T47D (cell line): Measurements from ENCODE around the gene ARHGAP29.

ENCODE experiments used
- DNase-seq, 2 experiments: peaks; one replicate each; pipeline versions ENCODE4 v3.0.0 to v3.0.0-alpha.2; 2011 to 2012; ENCODE audit warnings: low read depth in 1 of 2, low spot score in 1 of 2
- JUND ChIP-seq: IDR thresholded peaks from 2 replicates; pipeline ENCODE4 v1.6.1; 2012; ENCODE audit warnings: low read depth
- in situ Hi-C: cut with HindIII; loops from 2 replicates; pipeline ENCODE4 v1.10.0; 2016; ENCODE audit warnings: low sequenced_read_pairs, low pct_unique_long_range_greater_than_20kb

The ARHGAP29 gene

DNA sequence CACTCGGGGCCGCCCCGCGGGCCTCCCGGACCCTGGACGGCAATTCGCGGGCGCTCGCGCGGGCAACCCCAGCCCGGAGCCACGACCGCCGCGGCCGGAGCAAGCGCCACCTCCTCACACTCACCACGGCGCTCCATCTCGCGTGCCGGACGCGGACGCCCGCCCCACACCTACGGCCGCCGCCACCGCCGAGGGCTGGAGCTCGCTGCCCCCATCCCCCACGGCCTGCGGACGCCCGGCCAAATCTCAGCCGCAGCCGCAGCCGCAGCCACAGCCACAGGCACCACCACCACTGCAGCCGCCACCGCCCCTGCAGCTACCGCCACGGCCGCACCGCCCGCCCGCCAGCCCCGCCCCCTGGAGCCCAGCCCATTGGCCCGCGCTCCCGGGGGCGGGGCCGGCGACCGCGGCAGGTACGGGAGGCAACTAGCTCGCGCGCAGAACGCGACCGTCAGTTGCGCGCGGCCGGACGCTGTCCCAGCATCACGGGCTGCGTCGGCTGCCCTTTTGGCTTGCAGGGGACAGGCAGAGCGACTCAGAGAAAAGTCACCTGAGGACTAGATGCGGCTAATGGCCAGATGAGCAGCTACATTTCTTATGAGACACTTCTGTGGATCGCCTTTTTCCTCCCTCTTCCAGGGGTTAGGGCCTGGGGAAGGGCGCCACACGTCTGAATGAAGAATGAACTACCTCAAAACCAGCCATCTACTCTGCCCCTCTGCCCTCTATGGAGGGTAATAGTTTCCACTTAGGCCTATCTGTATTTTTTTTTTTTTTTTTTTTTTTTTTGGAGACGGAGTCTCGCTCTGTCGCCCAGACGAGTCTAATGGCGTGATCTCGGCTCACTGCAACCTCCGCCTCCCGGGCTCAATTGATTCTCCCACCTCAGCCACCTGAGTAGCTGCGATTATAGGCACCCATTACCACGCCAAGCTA lies at the start of gene ARHGAP29:
ARHGAP29 (minus strand) TSS at position 294 of the 936 bp plus-strand sequence. CDS start 5,973 bp downstream, outside the sequence.
- in situ Hi-C loops = no loop called here
- peak; percentile 63 to 88 for DNase-seq
- no peak for TF ChIP-seq JUND

- DNase-seq = no peak
- TF ChIP-seq JUND = no peak
- in situ Hi-C loops = no loop called here
Measured at GRCh38 chr1:94286864-94287437, 49.6 kb upstream of the ARHGAP29 start.

DNA sequence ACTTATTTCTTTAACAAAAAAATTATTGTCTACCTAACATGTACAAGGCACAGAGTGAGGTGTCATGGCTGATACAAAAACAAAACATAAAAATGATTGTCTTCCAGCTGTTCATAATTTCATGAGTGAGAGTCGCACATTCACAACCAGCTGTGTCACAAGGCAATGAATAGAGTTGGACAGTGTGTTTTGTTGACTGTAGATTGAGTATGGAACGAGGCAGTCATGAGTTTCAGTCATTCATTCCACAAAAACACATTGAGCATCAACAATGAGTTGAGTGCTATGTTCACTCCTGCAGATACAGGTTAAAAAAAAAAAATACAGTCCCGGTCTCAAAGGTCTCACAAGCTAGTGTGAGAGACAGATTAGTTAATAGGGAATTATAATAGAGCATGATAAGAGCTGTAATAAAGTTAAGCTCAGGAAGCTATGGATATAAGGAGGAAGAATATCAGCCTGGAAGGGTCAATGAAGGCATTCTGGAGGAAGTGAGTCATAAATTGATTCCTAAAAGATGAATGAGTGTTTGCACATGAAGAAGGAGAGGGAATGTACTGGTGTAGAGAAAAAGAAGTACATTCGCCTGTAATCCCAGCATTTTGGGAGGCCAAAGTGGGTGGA lies 47.8 kb upstream of the ARHGAP29 start:
- DNase-seq = no peak
- no peak for TF ChIP-seq JUND
- in situ Hi-C loops = no loop called here

DNA sequence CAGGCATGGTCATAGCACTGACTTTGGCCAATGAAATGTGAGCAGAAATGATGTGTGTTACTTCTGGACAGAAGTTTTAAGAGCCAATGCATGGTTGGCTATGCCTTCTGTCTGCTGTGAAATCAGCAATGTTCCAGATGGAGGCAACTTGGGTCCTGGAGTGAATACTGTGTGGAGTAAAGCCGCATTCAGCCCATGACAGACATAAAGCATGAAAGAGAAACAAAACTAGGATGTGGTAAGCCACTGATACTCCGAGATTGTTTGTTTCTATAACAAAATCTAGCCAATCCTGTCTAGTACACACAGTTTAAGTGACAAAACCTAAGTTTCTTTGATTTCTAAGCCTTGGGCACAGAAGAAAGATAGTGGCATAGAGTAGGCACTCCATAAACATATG lies 47.1 kb upstream of the ARHGAP29 start:
- in situ Hi-C loops = no loop called here
- TF ChIP-seq JUND = no peak
- no peak for DNase-seq

DNA sequence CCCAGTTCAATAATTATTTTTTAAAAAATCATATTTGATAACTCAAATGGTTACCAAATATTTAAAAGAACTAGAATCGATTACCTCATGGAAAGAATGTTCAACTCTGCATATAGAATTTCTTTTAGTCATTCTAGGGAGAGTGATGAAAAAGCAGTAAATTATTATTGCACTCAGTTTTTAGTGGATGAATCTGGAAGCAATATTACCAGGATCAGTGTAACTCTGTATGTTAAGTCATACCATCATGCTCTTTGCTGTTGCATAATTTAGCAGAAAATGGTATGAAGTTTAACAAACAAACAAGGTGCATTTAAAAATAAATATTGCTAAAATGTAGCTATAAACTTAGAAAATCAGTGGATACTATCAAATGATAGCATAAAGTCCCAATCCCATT lies 46.1 kb upstream of the ARHGAP29 start:
- DNase-seq = no peak
- in situ Hi-C loops = no loop called here
- no peak for TF ChIP-seq JUND

- no peak for DNase-seq
- no peak for TF ChIP-seq JUND
- in situ Hi-C loops = no loop called here
Measured at GRCh38 chr1:94282143-94282711, 44.8 kb upstream of the ARHGAP29 start.

DNA sequence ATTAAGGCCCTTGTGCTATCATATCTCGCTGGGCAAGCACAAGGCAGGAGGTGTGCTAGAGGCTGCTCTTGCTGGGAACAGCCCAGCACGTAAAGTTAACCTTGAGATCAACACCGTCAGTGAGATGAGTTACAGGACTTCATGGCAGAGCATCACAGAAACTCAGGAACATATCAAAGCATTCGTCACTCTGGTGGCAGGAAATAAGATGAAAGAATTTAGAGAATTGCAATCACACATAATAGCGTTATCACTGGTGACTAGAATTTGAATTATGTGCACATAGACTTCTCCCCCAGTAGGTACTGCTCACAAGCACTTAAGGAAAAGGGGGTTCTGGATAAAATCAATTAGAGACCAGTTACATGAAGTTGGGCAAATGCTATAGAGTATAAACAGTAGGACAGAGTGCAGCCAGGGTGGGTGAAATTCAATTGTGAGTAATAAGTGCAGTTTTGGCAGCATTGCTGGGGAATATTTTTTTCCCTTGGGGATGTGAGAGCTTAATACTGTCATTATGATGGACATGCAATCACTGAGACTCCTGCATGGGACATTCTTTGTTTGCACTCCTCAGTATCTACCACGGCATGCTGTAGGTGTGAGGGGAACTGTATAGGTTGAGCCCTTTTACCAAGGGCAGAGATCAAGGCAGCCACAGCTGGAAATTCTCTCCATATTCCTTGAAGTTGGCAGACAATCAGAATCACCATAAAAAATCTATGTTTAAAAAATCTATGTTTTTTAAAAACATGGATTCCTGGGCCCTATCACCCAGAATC lies 44.2 kb upstream of the ARHGAP29 start:
- in situ Hi-C loops = no loop called here
- no peak for DNase-seq
- TF ChIP-seq JUND = no peak

GRCh38 chr1:94280541-94280940 lies 43.2 kb upstream of the ARHGAP29 start:
- no peak for TF ChIP-seq JUND
- in situ Hi-C loops = no loop called here

GRCh38 chr1:94279462-94279861 lies 42.1 kb upstream of the ARHGAP29 start:
- no peak for TF ChIP-seq JUND
- in situ Hi-C loops = no loop called here
- DNase-seq = no peak

More at GRCh38 chr1:94280541-94280940, 43.2 kb upstream of the ARHGAP29 start:
- DNase-seq = no peak

GRCh38 chr1:94279038-94279437 lies 41.7 kb upstream of the ARHGAP29 start:
- in situ Hi-C loops = no loop called here
- TF ChIP-seq JUND = no peak
- DNase-seq = no peak

GRCh38 chr1:94276988-94277434 lies 39.6 kb upstream of the ARHGAP29 start:
- DNase-seq = no peak
- in situ Hi-C loops = no loop called here
- TF ChIP-seq JUND = no peak

DNA sequence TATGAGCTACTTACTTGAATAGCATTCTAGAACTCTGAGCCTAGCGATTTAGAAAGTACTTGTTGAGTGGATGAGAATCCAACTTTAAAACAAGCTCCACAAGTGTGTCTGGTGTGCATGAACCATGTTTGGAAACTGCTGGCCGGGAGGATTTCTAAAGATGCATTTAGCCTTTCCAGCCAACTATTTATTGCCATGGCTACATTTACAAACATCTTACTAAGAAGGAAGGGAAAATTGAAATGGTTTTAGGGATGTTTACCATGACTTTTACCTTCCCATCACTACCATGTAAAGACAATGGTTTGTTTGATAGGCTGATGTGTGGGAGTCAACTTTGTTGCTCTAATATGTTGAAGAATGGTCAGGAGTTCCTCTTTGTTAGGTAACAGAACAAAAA lies 37.7 kb upstream of the ARHGAP29 start:
- TF ChIP-seq JUND = no peak
- in situ Hi-C loops = no loop called here
- no peak for DNase-seq
